Caco-2 (cell line): Measurements from ENCODE around the gene FAM89B. TPM values are rescaled to one million over a fixed set of nuclear protein-coding genes. Genes with fewer than 3 reads are reported as not detected.

ENCODE experiments used
- BruUV-seq: library from RNA; stranded (reverse); fragments of 400-500 nt; replicated peaks from 2 replicates; lab custom pipeline; 2021; lab: Mats Ljungman, UMichigan
- CTCF ChIA-PET: fragments of 300-600 bp; sonication (Branson Sonifier 250); formaldehyde crosslinking; loops from one replicate; lab custom pipeline; 2022; ENCODE audit warnings: antibody characterized with exemption; lab: Charles Lee
- POLR2A ChIA-PET: fragments of 300-600 bp; sonication (Branson Sonifier 250); formaldehyde crosslinking; loops from one replicate; lab custom pipeline; 2022; ENCODE audit warnings: antibody characterized with exemption; lab: Charles Lee
- DNase-seq, 2 experiments: peaks; one replicate each; pipeline versions ENCODE4 v3.0.0 to v3.0.0-alpha.2; 2020 to 2022
- H3K27me3 ChIP-seq: replicated peaks from 2 replicates; pipeline ENCODE4 v1.6.0; 2011; ENCODE audit warnings: low read length; ENCODE audit not compliant: control insufficient read depth, insufficient read depth
- H3K36me3 ChIP-seq: 2 replicates; pipeline ENCODE4 v1.5.1; 2011; ENCODE audit warnings: low read length; ENCODE audit not compliant: control insufficient read depth, insufficient read depth
- H3K4me1 ChIP-seq: fragments of 250-450 bp; sonication (Bioruptor Pico); 2 replicates; pipeline ENCODE4 v1.5.1; 2020; ENCODE audit warnings: mild to moderate bottlenecking
- H3K4me3 ChIP-seq: 2 replicates; pipeline ENCODE4 v1.5.1; 2011; ENCODE audit warnings: low read depth, mild to moderate bottlenecking, control low read depth, low read length
- H3K9me3 ChIP-seq: fragments of 250-450 bp; sonication (Bioruptor Pico); 2 replicates; pipeline ENCODE4 v1.5.1; 2020; ENCODE audit warnings: mild to moderate bottlenecking, moderate library complexity
- H3K27ac Mint-ChIP-seq: one replicate; pipeline ENCODE4 v1.8.0; 2022; ENCODE audit warnings: mixed read lengths; ENCODE audit not compliant: unreplicated experiment
- H3K27me3 Mint-ChIP-seq: one replicate; pipeline ENCODE4 v1.8.0; 2022; ENCODE audit warnings: mixed read lengths; ENCODE audit not compliant: insufficient read depth, unreplicated experiment
- H3K36me3 Mint-ChIP-seq: one replicate; pipeline ENCODE4 v1.8.0; 2022; ENCODE audit warnings: mild to moderate bottlenecking, mixed read lengths; ENCODE audit not compliant: insufficient read depth, unreplicated experiment
- H3K4me1 Mint-ChIP-seq: one replicate; pipeline ENCODE4 v1.8.0; 2022; ENCODE audit warnings: low read depth, mixed read lengths; ENCODE audit not compliant: unreplicated experiment
- H3K4me3 Mint-ChIP-seq: one replicate; pipeline ENCODE4 v1.8.0; 2022; ENCODE audit warnings: mild to moderate bottlenecking, moderate library complexity, mixed read lengths; ENCODE audit not compliant: unreplicated experiment
- H3K9me3 Mint-ChIP-seq: one replicate; pipeline ENCODE4 v1.8.0; 2022; ENCODE audit warnings: mixed read lengths; ENCODE audit not compliant: unreplicated experiment
- CTCF ChIP-seq, 2 experiments: fragments of 200-600 bp in 1 of 2; IDR thresholded peaks; 1 replicate in 1 of 2; 2 replicates in 1 of 2; pipeline versions ENCODE4 v1.5.1 to v1.8.0; 2011 to 2022; ENCODE audit warnings: antibody characterized with exemption in 1 of 2, control low read depth in 1 of 2, inconsistent platforms in 1 of 2, low read depth in 1 of 2, low read length in 1 of 2, mild to moderate bottlenecking in 1 of 2, moderate library complexity in 1 of 2; ENCODE audit not compliant: insufficient read depth in 1 of 2, severe bottlenecking in 1 of 2, unreplicated experiment in 1 of 2
- intact Hi-C: fragments of 100-400 bp; cut with micrococcal nuclease; formaldehyde crosslinking; loops from one replicate; pipeline ENCODE4 v1.10.0; 2022; ENCODE audit not compliant: unreplicated experiment
- total RNA-seq: library from RNA; stranded (reverse); gene quantifications from 2 replicates; pipeline ENCODE4 v1.2.3, GENCODE V29; 2022

Gene FAM89B
- total RNA-seq, 1 experiment from 2014 or later: 26.9 TPM

GRCh38 chr11:65549096-65549495 lies 23.2 kb upstream of the FAM89B start:
- intact Hi-C loops: no loop called here
- Mint-ChIP-seq H3K4me1 (peaks cover 42% of the 10 kb centered on the region), H3K27ac (no peak overlapping the region), H3K4me3 (no peak overlapping the region), H3K27me3 (no peaks in the 10 kb centered on the region), H3K9me3 (no peaks in the 10 kb centered on the region), H3K36me3 (peaks cover 35% of the 10 kb centered on the region)
- TF ChIP-seq CTCF (IDR thresholded peaks at IDR 0.05; ENCODE audit: insufficient read depth in 1 of 2, low read depth in 1 of 2, low read length in 1 of 2, severe bottlenecking in 1 of 2, unreplicated experiment in 1 of 2): no peak
- Histone ChIP-seq H3K9me3 (no peaks in the 10 kb centered on the region), H3K4me1 (peaks cover 30% of the 10 kb centered on the region), H3K36me3 (no peaks in the 10 kb centered on the region; the same call in 1 of the 2 replicates), H3K27me3 (no peaks in the 10 kb centered on the region), H3K4me3 (no peak overlapping the region)
- ChIA-PET POLR2A (no interaction called here), CTCF (interaction anchor here (0.7 kb wide), 1 partner anchor 46 kb away, joined by 3 read pairs; no protein-coding TSS in a partner anchor)
- BruUV-seq: no TSS peak
- DNase-seq: no peak

- Mint-ChIP-seq H3K4me1 (peaks cover 44% of the 10 kb centered on the region), H3K27me3 (no peaks in the 10 kb centered on the region), H3K9me3 (no peaks in the 10 kb centered on the region), H3K36me3 (peaks cover 25% of the 10 kb centered on the region), H3K27ac (peak overlapping the region; percentile 62), H3K4me3 (peak overlapping the region; percentile 36)
- Histone ChIP-seq H3K36me3 (no peaks in the 10 kb centered on the region; the same call in 1 of the 2 replicates), H3K4me3 (no peak overlapping the region), H3K4me1 (peaks cover 44% of the 10 kb centered on the region), H3K9me3 (no peaks in the 10 kb centered on the region), H3K27me3 (no peaks in the 10 kb centered on the region)
- TF ChIP-seq CTCF (IDR thresholded peaks at IDR 0.05; ENCODE audit: insufficient read depth in 1 of 2, low read depth in 1 of 2, low read length in 1 of 2, severe bottlenecking in 1 of 2, unreplicated experiment in 1 of 2): peak; percentile 78 to 90
- peak; percentile 88 to 94 for DNase-seq
- no TSS peak for BruUV-seq
- intact Hi-C loops: loop anchor here (1.0 kb wide), 1 partner anchor 10 kb away; no protein-coding TSS in a partner anchor
- ChIA-PET CTCF (interaction anchor here (0.5 to 2.0 kb wide), 11 partner anchors 11 to 164 kb away, joined by 3 to 18 read pairs (median 5); partner anchors contain the start of genes FAM89B, PCNX3, SCYL1 and ZNRD2), POLR2A (interaction anchor here (1.1 to 1.2 kb wide), 2 partner anchors 27 to 55 kb away, joined by 4 to 5 read pairs; partner anchors contain the start of gene SCYL1)
These were observed 20.6 kb upstream of the FAM89B start for GRCh38 chr11:65551572-65552387.

GRCh38 chr11:65552388-65552951 lies 19.9 kb upstream of the FAM89B start:
- H3K27me3 Mint-ChIP-seq: no peaks in the 10 kb centered on the region
- DNase-seq: no peak
- H3K9me3 ChIP-seq: no peaks in the 10 kb centered on the region
- H3K4me3 ChIP-seq: no peak overlapping the region
- H3K36me3 ChIP-seq: no peaks in the 10 kb centered on the region; the same call in 1 of the 2 replicates
- no peaks in the 10 kb centered on the region for H3K27me3 ChIP-seq
- BruUV-seq: no TSS peak
- peaks cover 44% of the 10 kb centered on the region for H3K4me1 Mint-ChIP-seq
- TF ChIP-seq CTCF (IDR thresholded peaks at IDR 0.05; ENCODE audit: insufficient read depth in 1 of 2, low read depth in 1 of 2, low read length in 1 of 2, severe bottlenecking in 1 of 2, unreplicated experiment in 1 of 2): no peak
- POLR2A ChIA-PET: interaction anchor here (1.1 to 1.2 kb wide), 2 partner anchors 27 to 54 kb away, joined by 4 to 5 read pairs; partner anchors contain the start of gene SCYL1
- H3K4me3 Mint-ChIP-seq: no peak overlapping the region
- intact Hi-C loops: loop anchor here (1.0 kb wide), 1 partner anchor 11 kb away; no protein-coding TSS in a partner anchor
- no peaks in the 10 kb centered on the region for H3K9me3 Mint-ChIP-seq
- H3K4me1 ChIP-seq: peaks cover 51% of the 10 kb centered on the region
- no peak overlapping the region for H3K27ac Mint-ChIP-seq
- CTCF ChIA-PET: interaction anchor here (0.5 to 2.0 kb wide), 10 partner anchors 12 to 165 kb away, joined by 3 to 18 read pairs (median 4); partner anchors contain the start of genes FAM89B, PCNX3, SCYL1 and ZNRD2
- peaks cover 31% of the 10 kb centered on the region for H3K36me3 Mint-ChIP-seq
